Cortex of kidney (tissue), 1 donor: ENCODE measurements around the gene RBKS.
"Not testable (repeated sequence)": the region's sequence is repeated elsewhere in the genome, so short reads cannot be mapped to it uniquely, and the experiment has no call there.

Experiments
- DNase-seq: peaks from one replicate; lab custom pipeline; 2025; lab: John Stamatoyannopoulos, UW

RBKS gene

DNA sequence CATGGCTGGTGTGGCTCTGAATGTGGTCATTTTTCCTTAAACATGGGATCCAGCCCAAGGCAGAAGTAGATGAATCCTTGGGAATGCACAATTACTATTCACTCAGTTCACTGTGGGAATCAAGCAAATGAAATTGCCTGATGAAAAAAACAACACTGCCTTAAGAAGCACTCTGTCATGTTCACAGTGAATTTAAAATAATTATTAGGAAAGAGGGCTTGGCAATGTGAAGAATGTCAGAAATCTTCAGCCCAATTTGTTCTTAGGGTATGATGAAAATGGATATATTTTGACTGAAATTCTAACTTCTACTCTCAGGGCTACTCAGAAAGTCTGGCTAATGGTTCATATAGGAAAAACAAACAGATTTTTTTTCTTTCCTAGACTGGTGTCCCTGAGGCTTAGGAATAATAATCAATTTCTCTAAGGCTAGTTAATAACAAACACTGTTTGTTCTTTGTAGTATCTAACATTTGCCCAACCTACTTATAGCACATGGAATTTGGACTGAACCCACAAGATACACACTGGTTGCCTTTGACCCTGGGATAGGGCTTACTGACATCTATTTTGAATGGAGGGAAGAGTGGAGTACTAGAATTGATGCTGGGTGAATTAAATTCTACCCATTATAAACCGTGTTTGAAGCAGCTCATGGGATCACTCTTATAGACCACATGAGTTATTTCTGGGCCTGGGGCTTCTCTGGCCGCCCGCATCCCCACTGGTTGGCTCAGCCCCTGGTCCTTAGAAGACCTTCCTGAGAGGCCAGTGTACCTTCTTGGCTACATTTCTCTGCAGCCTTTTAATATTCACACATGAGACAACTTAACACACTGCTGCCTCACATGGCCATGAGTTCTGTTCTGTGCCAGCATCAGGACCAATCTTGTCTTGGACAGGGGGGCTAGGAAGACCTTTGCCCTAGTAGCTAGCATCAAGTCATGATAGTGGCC, 127.0 kb downstream of the RBKS start:
- DNase-seq = no peak

DNA sequence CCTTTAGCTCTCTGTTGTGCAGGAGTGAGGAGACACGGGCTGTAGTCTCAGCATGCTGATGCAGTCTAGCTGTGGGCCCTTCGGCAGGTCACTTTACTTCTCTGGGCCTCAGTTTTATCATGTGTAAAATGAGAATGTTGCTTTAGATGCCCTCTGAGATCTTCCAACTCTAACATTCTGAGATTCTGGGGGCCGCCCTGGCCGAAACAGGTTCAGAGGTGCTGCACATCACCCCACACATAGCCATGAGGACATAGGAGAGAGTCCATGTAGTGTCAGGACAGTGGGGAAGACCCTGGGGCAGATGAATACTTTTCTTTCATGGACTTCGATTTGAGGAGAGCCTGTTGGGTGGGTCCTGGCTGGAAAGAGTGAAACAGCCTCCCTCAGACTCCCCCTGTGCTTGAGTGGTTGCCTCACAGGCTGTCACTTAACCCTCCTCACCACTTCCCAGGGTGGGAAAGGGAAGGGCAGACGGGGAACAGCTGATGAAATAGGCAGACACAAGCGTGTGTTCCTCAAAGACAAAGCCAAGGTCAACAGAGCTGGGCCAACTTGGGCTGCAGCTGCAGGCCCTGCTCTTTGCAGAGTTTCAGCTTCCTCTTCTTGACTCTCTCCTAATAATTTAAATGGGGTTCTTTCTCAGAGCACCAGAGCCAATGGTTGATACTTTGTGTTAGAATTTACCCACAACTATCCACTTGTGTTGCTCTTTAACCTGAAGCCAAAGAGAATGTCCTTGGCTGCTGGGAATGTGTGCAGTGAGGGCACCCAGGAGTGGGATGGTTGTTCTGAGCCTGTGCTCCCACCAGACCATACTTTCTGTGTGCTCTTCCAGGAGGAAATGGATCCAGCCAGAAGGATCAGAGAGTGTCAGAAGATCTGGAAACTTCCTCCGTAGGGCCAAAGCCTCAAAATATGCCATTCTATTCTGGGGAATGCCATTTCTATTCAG, 133.4 kb downstream of the RBKS start:
- DNase-seq = no peak

DNA sequence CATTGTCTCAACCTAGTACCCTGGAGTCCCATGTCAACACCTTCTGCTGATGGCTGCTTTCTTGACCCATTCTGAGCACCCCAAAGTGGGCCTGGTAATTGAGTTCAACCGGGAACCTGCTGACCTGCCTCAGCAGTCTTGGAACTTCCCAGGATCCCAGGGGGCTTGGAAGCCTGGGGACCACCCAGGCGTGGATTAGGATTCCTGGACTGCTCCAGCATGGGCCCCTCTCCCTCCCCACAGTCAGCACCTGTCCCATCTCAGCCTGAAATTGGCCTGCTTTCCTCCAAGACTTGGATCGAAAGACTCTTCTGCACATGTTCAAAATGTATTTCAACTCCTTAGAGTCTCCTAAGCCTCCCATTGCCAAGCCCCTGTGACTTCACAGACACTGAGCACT, 134.1 kb downstream of the RBKS start:
- no peak for DNase-seq

DNA sequence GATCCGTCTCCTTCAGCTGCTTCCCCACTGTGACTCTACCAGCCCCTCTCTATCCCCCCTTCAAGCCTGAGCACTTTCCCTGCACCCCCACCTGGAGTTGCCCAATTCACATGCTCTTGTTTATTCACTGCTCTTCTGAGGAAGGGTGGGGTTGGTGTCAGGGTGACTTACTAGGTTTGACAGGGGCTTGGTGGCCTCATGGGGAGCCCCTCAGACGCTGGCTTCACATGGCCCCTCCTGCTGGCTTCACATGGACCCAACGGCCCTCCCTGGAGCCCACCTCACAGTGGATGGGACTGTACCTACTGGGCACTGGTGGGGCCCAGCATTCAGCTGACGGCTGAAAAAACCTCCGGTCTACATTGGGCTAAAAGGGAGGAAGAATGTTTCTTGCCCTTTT, 135.4 kb downstream of the RBKS start:
- no peak for DNase-seq

DNA sequence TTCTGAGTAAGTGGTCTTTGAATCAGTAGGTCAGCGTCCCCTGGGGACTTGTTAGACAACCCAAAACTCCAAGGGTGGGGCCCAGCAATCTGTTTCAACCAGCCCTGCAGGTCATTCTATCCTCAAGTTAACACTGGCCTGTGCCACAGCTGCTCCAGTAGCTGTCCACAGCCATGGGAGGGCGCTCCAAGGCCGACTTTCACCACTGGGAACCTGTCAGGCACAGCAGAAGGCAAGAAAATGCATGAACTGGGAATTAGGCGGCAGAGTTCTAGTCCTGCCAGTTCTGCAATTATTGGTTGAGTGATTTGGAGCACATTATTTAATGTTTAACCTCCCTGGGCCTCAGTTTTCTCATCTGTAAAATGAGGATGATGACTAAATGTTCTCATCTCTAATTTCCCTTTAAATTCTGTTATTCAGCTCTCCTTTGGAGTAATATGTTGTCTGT, 136.0 kb downstream of the RBKS start:
- no peak for DNase-seq

DNA sequence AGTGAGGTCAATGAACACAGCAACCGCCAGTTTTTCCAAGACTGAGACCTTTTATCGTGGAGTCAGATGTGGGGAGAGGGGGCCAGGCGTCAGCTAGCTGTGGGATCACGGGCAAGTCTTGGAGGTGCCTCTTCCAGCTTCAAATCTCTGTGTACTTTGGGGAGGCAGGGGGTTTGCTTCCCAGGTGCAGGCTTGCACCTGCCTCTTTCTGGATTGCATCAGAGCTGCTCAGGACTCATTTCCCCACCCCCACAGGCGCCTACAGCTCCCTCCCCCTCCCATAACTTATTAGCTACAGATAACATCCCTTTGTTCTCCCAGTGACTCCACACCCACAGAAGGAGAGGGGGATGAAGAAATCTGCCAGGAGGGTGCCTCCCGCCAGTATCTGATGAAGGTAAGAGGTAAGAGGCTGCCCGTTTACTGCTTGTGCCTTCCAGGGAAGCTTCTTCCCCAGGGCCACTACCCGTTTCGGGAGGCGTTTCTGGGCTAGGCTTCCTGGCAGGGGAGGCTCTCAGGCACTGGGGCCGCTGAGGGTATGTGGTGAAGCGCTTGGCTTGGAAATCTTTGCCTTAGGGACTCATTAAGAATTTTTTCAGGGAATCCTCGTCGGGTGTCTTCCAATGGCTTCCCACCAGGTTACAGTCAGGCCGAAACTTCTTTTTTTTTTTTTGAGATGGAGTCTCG, 137.5 kb downstream of the RBKS start:
- no peak for DNase-seq

DNA sequence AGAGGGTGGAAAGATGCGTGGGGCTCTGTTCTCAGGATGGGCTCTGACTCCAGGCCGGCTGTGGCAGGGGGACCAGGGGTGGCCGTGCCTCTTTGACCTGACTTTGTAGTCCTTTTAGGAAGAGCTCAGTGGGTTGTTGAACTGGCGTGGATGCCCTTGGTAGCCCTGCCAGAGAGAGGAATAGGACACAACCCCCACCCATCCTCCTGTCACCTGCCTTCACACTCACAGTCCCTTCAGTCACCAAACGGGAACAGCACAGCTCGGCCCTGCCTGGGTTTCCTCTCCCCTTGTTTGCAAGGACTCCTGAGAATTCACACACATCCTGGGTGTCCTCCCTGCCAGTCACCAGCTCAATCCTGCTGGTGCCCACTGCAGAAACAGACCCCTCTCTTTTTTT, 138.8 kb downstream of the RBKS start:
- DNase-seq = no peak

DNA sequence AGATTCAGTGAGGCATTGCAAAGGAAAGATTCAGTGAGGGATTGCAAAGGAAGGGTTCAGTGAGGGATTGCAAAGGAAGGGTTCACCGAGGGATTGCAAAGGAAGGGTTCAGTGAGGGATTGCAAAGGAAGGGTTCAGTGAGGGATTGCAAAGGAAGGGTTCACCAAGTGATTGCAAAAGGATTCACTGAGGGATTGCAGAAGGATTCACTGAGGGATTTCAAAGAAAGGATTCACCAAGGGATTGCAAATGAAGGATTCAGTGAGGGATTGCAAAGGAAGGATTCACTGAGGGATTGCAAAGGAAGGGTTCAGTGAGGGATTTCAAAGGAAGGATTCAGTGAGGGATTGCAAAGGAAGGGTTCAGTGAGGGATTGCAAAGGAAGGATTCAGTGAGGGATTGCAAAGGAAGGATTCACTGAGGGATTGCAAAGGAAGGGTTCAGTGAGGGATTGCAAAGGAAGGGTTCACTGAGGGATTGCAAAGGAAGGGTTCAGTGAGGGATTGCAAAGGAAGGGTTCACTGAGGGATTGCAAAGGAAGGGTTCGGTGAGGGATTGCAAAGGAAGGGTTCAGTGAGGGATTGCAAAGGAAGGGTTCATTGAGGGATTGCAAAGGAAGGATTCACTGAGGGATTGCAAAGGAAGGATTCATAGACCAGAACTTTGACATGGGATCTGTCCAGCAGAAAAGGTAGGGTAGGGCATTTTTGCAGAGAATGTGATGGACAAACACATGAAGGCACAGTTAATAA, 141.2 kb downstream of the RBKS start:
- DNase-seq = not testable (repeated sequence)

DNA sequence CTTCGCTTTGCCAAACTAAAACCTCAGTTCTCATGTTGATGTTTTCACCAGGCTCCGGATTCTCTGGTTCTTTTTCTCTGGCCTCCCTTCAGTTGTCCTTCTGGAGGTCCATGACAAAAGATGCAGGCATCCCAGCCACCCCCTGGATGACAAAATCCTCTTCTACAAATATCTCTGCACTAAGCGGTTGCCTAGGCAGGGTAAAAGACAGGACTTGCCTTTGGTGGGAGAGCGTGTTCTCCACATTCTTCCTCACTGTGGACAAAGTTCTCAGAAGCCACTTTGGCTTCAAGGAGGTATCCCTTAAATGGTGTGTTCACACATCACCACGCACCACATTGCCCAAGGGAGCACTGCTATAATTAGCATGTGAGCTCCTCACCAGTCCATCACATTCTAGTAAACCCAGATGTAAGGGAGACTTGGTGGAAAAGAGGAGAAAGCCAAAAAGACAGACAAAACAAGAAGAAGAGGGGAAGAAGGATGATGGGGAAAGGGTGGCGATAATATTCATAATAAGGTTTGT, 142.3 kb downstream of the RBKS start:
- no peak for DNase-seq

DNA sequence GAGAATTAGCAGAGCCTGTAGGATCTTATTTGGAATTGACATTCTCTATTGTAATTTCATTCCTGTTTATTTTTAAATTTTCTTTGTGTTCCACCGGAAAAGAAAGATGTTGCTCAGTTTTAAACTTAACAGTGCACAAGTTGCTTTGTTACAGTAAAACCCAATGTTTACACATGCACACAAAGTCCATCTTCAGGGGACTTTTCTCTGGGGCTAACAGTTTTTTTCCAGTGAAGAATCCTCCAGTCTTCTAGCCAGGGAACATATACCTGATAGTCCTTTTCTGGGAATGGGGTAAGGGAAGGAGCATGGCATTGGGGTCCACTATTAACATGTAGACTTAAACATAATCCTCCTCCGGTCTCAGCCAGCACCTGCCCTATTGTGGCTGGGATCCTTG, 143.9 kb downstream of the RBKS start:
- DNase-seq = no peak

DNA sequence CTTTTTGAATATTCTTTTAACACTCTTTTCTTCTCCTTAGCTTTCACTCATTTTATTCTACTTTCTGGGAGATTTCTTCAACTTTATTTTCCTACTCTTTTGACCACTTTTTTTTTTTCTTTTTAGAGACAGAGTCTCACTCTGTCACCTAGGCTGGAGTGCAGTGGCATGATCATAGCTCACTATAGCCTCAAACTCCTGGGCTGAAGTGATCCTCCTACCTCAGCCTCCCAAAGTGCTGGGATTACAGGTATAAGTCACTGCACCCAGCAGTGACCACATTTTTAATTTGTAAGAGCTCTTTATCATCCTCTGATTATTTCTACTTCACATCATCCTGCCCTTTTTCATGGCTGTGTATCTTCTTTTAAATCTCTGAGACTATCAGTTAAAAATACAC, 144.7 kb downstream of the RBKS start:
- not testable (repeated sequence) for DNase-seq

DNA sequence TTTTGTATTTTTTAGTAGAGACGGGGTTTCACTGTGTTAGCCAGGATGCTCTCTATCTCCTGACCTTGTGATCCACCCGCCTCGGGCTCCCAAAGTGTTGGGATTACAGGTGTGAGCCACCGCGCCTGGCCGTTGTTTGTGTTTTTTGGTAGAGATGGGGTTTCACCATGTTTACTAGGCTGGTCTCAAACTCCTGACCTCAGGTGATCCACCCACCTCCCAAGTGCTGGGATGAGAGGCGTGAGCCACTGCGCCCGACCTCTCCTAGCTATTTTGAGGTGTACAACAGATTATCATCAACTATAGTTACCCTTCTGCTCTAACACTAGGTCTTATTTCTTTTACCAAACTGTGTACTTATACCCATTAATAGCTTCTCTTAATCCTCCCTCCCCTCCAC, 147.6 kb downstream of the RBKS start:
- no peak for DNase-seq

DNA sequence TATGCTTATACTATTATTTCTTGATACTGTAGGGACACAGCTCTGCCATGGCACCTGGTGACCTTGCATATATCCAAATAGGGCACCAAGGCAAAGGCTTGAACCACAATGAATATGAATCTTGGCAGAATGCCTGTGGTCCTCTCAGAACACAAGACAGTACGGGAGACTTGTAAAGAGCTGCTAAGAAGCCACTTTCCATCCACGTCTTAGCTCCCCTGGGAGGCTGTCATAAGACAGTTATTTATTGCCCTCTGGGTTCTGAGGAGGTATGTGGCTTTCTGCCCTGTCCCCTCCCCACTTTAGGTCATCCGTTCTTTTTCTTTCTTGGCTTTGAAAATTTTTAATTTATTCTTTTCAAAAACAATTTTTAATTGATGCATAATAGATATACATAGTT, 148.5 kb downstream of the RBKS start:
- no peak for DNase-seq

DNA sequence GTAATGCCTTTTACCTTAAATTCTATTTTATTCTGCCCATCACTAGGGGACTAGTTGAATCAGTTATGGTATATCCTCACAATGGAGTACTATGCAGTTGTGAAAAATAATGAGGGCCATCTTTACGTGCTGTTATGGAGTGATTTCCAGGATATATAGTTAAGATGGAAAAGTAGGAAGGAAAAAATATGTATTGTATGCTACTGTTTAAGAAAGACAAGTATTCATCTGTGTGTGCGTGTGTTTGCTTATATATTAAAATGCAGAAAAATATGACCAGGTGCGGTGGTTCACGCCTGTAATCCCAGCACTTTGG, 151.2 kb downstream of the RBKS start:
- no peak for DNase-seq

DNA sequence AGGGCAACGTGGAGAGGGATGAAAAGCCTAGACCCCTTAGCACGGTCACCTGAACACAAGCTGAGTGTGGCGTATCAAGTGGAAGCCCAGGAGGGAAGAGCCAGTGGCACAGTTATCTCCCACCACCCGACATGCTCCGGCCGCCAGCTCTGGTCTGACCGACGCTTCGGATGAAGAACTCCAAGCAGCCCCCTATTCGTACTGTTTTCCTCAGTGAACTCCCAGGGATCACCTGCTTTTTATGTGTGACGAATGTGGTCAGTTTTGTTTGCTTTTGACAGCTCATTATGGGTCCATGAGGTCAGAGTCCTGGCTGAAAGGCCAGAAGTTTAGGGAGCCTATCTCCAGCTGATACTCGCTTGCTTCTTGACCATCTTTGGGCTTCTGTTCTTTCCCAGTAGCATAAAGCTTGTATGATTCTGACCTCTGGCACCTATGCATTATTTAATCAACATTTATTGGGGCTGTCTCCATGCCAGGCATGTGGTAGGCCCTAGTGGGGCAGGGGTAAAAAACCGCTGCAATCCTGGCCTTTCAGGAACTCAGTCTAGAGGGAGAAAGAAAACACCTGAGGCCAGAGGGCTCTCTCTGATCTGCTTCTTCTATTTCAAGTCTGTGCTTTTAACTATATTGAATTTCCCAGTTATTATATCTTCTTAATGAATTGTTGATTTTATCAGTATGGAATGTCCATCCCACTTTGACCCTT, 151.7 kb downstream of the RBKS start:
- DNase-seq = no peak

DNA sequence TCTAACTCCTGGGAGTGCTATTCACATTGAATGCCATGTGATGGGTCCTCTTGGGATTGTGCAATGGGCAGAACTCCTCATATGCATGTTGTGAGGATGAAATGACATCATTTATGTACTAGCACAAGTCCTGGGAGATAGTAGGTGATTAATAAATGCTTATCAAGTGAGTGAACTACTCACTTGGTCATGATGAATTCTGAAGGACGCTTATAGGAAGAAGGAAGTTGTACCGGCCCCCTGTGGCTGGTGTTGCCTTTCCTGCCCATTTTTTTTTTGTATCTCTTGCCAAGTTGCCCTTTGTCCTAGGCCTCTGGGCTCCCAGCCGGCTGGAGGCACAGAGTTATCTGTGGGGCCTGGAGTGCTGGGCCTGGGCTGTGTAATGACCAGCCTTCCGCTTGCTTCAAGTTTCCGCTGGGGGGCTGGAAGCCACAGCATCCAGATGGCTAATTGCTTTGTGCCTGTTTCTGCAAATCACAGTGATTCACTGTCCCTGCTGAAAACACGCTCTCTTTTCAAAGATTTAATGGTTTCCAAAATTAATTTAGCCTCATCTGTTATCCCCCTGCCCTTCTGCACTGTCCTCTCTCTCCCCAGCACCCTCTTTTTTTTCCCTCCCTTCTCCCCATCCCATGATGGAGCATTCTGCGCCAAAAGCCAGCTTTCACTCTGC, 152.4 kb downstream of the RBKS start:
- no peak for DNase-seq

DNA sequence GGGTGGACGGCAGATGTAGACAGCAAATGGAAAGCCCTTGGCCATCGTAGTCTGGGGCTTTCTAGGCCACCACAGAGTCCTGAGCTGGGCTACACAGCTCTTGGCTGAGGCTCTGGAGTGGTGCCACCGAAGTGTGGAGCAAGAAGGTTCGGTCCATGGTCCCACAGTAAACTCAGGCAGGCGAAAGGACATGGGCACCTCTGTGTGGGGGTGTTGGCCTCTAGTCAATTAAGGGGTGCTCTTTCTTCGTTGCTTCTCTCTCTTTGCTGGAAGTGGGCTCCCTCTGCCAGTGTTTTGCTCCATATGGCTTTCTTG, 153.3 kb downstream of the RBKS start:
- DNase-seq = no peak

DNA sequence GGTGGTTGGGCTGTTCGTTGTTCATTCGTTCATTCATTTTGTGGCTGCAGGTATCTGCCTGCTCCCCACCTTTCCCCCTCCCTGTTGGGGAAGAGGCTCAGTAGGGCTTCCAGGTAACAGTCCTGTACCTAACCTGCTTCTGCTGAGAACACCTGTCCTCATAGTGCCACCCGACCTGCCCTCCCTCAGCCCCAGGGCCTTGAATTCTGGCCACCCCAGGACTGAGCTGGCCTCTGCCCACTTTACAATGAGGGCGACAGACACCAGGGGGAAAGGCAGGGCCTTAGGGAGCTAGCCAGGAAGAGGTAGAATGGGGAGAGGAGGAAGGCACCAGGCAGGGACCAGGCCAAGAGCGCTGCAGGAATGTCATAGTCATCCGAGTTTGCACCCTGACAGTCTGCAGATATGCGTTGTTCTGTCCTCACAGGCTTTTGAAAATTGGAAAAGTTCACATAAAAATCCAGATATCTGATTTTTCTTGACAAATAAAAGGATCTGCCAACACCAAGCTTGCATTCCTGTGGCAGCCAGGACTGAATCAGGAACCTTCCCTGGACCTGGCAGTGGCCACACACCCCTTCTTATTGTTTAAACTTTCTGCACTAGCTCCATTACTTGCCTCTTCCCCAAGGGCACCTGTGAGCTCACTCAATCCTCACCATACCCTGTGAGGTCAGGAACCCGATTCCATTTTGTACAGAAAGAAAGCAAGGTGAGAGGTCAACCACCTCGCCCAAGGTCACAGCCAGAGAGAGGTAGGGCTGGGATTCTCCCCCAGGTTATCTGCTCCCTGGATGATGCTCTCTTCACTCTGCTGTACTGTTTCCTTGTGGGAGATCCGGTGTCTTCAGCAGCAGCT, 153.9 kb downstream of the RBKS start:
- DNase-seq = no peak

DNA sequence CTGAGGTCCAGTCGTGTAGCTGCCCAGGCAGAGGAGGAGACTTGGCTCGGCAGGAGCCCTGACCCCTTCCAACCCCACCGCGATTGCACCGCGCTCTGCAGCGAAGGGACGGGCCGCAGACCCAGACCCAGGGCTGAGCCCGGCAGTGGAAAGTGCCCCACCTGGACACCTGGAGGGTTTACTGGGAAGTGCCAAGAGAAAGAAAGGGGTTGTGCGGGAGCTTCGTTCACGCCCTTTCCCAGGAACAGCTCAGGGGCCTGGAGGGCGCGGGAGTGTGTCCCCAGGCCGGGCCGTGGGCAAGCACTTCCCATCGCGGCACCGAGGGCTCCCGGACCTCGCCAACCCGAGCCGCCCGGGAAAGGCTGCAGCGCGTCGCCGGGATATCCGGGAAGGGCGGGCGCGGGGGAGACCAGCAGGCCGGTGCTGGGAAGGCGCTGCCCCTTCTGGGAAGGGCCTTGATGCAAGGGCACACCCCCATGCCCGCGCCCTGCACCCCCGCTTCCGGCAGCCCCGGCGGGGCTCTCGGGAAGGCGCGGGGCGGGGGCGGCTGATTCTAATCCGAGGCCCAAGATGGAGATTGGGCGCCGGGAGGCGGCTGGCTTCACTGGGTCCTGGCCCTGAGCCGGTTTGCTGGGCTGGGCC, 154.8 kb downstream of the RBKS start:
- no peak for DNase-seq
